Testis (tissue), 2 donors: ENCODE results near the gene KRTDAP.

Experiments used
- POLR2A ChIP-seq: fragments of 450-650 bp; IDR thresholded peaks from one replicate; pipeline ENCODE4 v1.6.1; 2017; ENCODE audit warnings: antibody characterized with exemption, mild to moderate bottlenecking, moderate library complexity
- TF ChIP-seq, protein P1 (sequence below), 3 experiments: fragments of 450-650 bp in 2 of 3; fragments of 200-600 bp in 1 of 3; sonication (generic) in 1 of 3; IDR thresholded peaks; one replicate each; pipeline ENCODE4 v1.5.1; 2016 to 2019; ENCODE audit warnings: antibody characterized with exemption in 3 of 3, mild to moderate bottlenecking in 2 of 3, moderate library complexity in 1 of 3

DNA sequence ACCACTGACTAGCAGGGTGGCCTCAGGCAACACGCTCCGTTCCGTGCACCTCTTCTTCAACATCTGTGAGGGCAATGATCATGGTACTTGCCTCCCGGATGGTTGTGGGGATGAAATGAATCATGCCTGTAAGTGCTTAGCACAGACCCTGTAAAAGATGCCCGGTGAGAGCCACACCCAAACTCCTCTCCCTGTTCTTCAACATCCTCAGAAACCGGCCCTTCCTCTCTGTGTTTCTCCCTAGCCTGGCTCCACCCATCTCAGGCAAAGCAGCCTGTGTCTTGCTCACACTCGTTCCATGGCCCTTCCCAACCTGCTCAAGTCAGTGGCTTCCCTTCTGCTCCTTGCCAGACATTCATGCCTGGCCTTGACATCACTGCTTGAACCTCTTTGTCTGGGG lies 29.0 kb upstream of the KRTDAP start:
- TF ChIP-seq POLR2A: no peak
- TF ChIP-seq, protein P1, sequence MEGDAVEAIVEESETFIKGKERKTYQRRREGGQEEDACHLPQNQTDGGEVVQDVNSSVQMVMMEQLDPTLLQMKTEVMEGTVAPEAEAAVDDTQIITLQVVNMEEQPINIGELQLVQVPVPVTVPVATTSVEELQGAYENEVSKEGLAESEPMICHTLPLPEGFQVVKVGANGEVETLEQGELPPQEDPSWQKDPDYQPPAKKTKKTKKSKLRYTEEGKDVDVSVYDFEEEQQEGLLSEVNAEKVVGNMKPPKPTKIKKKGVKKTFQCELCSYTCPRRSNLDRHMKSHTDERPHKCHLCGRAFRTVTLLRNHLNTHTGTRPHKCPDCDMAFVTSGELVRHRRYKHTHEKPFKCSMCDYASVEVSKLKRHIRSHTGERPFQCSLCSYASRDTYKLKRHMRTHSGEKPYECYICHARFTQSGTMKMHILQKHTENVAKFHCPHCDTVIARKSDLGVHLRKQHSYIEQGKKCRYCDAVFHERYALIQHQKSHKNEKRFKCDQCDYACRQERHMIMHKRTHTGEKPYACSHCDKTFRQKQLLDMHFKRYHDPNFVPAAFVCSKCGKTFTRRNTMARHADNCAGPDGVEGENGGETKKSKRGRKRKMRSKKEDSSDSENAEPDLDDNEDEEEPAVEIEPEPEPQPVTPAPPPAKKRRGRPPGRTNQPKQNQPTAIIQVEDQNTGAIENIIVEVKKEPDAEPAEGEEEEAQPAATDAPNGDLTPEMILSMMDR (IDR thresholded peaks at IDR 0.05): no peak
